Activated CD4-positive, alpha-beta T cell treated with anti-CD3 and anti-CD28 coated beads, Interleukin-2, amount 50 U/mL, for 16 hours (primary cell): ENCODE results near the gene CLEC3A.
A peak's percentile ranks its signal among the peaks of the same experiment; 100 is the strongest.
"Not testable (repeated sequence)": the region's sequence is repeated elsewhere in the genome, so short reads cannot be mapped to it uniquely, and the experiment has no call there.

ENCODE experiments used
- DNase-seq: peaks from one replicate; pipeline ENCODE4 v3.0.0-alpha.2; 2020

The CLEC3A gene

DNA sequence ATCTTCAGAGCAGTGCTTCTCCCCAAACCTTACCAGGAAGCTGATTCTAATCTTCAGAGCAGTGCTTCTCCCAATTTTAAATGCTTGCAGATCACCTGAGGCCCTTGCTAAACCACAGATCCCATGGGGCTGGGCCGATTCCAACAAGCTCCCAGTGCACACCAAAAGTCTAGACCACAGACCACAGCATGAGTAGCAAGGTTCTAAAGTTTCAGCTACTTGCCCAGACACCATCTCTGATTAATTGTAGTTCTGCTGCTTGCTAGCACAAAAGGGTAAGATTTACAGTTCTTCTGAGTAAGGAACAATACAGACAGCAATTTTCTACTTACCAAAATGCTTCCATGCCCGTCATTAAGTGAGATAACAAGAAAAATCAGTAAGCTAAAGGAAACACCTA lies 12.2 kb downstream of the CLEC3A start:
- peak; percentile 28 for DNase-seq

DNA sequence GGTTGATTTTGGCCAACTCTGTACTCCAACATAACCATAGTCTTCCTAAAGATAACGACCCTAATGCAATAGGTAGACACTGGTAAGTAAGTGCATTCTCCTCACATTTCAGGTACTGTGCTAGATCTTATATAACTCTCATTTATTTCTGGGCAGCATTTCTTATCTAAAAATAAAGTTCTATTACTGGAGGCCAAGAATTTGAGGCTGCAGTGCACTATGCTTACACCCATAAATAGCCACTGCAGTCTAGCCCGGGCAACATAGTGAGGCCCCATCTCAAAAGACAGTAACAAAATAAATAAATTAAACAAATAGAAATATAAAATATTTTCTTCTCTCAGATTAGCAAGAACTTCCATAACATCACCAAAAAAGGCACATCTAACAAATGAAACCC lies 12.7 kb downstream of the CLEC3A start:
- no peak for DNase-seq

DNA sequence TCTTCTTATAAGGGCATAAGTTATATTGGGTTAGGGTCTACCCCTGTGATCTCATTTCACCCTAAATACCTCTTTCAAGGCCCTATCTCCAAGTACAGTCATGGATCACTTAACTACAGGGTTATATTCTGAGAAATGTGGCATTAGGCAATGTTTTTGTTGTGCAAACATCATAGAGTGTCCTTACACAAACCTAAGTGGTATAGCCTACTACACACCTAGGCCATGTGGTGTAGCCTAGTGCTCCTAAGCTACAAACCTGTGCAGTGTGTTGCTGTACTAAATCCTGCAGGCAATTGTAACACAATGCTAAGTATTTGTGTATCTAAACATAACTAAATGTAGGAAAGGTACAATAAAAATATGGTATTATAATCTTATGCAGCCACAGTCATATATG lies 18.0 kb downstream of the CLEC3A start:
- DNase-seq, result no peak

DNA sequence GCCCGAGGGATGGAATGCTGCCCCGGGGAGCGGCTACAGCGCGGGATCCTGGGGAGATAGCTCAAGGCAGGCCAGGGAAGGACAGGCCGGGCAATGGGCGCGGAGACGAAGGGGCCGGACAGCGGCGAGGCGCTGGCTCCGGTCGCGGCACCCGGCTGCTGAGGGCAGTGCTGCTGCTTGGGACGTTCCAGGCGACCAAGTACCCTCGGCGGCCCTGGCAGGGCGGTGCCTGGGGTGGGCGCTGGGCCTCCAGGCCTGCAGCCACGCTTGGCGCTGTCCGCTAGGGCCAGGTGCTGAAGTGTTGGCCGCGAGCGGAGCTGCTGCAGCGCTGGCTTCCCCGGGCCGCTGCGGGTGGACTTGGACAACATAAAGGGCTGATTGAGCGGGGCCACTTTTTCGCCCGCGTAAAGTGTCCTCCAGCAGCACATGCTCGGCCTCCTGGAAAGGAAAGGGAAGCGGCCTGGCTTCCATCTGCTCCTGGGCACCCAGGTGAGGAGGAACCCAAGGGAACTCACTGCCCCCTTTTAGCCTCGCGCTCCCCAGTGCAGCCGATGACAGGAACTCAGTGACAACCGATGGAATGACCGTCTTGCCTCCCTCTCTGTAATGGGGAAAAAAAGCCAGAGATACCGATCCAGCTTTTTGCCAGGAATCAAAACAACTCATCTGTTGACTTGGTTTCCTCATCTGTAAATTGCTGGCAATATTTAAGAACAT lies 23.7 kb downstream of the CLEC3A start:
- peak; percentile 12 for DNase-seq

DNA sequence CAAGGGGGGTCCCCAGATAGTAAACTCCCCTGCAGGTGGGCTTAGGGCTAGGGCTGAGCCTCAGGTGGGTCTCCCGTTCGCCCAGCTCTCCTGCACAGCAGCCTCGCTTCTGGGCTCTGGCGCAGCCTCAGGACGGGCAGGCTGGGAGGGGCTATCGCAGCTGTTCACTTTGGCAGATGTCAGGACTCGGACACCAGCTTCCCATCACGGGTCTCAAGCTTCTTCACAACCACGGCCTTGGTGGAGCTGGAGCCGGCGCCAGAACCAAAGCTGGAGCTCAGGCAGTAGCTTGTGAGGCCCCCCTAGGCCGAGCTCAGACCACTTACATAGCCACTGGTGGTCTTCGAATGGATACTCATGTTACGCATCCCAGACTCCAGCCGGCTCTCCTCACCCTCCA lies 26.0 kb downstream of the CLEC3A start:
- no peak for DNase-seq

DNA sequence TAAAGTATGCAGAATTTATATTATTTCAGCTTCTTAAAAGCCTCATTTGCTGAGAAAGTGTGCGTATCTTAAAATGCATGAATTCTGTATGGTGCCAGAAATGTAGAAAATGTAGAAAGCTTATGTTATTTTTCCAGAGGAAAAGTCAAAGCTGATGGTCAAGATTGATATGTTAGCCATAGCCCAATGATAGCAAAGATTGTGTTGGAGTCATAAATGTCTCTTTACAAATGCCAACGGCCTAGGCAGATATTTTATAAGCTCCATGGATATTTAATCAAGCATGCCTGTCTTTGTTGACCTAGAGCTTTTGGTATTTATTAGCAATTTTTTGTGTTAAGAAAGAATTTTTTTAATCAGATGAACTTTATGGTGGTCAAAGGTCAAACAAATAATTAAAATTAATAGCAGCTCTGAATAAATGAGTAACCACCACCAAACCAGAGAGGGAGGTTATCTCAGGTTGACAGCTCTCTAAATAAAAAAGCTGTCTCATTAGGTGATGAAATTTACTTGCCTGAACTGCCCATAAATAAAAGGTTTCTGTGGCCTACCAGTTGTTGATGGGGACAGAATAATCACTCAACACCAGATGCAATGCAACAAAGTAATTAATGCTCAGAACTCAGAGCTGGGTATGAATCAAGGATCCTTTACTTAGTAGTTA lies 28.5 kb downstream of the CLEC3A start:
- no peak for DNase-seq

DNA sequence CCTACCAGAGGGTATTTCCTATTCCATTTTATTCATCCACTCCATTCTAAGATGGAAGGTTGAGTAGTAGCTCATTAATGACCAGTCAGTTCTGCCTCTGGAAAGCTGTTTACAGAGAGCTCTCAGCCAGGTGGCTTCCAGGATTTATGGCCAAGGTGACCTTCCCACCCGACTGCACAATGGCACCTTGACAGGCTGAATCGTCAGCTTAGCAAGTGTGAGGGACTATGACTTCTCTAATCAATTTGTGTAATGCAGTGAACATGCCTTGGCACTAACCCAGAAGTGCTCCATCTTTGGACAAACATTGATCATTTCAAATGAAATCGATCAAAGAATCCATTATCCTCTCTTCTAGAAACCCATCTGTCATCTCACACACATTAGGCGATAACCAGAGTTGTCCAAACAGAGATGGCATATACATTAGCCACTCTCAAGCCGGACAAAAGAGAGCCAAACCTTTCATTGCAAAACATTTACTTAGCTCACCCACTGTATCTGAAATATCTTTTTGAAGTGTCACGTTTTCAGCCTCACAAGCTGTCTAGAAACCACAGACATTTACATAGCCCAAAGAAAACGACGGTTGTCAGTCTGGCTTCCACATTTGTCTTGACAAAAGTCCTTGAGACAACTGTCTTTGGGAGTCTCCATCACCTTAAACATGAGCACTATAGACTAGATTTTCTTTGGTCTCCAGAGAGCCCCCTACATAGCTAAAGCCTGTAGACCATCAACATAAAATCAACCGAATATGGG lies 35.6 kb downstream of the CLEC3A start:
- no peak for DNase-seq

DNA sequence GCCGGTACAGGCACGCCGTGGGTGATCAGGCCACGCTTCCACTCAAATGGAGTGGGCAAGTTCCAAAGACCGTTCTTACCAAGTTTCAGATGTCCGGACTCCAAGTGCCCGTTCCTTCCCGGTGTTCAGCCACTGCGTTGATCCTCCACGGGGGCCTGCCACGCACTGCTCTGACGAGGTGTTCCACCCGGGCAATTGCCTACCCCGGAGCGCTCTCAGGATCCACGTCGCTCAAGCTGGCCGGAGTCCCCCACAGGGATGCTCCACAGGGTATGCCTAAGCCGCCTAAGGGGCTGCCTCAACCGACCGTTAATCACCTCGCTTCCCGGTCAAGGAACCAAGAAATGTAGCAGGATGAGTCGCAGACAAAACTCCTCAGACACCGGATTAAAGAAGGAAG lies 37.5 kb downstream of the CLEC3A start:
- DNase-seq, result not testable (repeated sequence)

DNA sequence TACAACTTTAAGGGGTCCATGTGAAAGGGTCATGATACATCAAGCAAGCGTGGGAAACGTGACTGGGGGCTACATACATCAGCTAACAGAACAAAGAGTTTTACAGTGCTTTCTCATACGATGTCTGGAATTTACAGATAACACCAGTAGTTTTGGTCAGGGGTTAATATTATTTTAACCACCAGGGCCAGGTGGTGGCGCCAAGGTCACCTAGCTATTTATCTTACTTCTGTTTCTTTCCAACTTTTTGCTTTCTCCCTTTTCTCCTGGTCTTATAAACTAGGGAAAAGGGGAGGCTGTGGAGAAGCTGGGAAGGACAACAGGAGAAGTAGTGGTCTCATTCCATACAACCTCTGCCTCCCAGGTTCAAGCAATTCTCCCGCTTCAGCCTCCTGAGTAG lies 37.9 kb downstream of the CLEC3A start:
- DNase-seq, result no peak

DNA sequence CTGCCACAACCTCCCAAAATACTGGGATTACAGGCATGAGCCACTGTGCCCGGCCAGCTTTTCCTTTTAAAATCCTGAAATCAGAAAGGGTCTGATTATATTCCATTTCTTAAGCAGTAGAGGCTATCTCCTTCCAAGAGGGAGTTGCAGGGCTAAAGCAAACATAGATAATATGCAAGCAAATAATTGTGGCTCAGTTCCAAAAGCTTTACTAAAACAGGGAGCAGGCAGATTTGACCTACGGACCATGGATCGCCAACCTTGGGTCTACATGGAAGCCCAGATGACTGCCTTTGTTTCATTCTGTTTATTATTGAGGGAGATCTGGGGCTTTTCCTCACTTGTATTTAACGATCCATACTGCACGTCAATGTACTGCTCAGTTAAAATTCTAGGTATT lies 38.5 kb downstream of the CLEC3A start:
- no peak for DNase-seq

DNA sequence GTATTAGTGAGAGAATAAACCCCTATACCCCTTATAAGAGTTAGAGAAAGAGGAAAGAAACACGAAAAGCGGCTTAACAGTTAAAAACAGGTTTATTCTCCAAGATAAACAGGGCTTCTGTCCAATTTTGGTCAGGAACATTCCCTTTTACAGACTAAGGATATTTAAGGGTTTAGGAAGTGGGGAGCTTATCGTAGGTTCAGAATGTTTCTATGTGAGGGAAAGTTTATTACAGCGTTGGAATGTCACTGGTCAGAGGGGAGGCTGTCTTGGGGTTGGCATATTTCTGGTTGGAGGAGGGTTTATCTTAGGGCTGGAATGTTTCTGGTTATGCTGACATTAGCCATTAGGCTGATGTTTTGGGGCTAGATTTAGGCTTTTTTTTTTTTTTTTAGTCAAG lies 43.0 kb downstream of the CLEC3A start:
- DNase-seq, result no peak

DNA sequence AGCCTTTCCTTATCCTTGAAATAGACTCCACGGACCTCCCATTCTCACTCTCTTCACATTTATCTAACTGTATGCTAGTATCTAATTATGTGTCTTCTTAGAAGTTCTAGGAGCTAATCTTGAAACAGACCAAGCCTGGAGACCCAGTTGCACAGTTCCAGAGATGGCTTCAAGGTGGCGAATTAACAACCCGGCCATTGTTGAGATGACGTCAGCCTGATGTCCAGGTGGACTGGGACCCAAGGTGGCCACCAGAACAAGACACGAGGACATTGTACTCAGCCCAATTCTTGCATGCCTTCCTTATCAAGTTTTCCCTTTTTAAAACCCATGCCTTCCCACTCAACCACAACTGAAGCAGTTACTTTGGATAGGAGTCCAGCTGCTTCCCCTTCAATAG lies 47.6 kb downstream of the CLEC3A start:
- no peak for DNase-seq

DNA sequence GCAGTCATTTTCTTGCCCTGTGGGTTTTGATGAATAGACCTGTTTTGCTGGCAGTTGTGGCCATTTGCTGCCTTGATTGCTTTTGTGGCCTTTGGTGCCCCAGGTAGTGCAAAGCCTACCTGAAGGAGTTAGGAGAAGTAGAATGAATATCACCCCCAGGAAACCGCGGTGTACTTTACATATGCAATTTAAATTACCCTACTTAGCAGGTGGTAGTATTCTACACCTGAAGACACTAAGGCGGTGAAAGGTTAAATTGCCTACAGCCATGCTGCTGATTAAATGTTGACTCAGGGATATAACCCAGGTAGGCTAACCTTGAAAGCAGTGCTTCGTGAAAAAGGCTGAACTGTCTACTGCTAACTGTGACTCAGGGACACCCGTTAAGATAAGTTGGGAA lies 49.9 kb downstream of the CLEC3A start:
- no peak for DNase-seq

DNA sequence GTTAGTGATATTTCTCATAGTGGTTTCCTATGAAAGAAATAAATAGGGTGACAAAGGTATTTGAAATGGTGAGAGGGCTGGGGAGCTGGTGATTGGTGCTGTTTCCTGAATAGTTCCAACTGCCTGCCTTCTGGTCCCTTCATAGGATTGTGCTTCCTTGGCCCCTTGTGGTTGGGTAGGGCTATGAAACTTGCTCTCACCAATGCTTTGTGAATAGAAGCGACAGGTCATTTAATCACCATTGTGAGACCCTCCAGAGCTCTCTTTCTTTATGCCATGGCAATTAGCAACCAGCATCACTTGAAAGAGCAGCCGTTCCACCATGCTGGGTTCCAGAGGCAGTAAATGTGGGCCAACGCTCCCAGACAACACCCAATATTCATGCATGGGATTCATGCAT lies 53.5 kb downstream of the CLEC3A start:
- DNase-seq, result no peak

DNA sequence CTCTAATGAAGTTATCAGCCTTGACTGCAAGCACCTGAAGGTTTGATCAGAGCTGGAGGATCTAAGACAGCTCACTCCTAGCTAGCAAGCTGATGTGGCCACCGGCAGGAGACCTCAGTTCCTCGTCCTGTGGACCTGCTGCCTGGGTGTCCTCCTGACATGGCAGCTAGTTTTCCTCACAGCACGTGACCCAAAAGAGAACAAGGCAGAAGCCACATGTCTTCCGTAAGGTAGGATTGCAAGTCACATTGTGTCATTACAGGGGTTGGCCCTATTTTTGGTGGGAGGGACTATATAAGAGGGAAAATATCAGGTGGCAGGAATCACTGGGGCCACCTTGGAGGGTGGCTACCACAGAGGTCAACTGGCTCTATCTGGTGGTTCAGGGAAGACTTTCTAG lies 59.0 kb downstream of the CLEC3A start:
- DNase-seq, result no peak
